B cell (primary cell): ENCODE results near the gene AVEN. TPM values are rescaled to one million over a fixed set of nuclear protein-coding genes. Genes with fewer than 3 reads are reported as not detected.

Source experiments
- ATAC-seq: fragments of 200-7000 bp; cut with Tn5 transposase; one replicate; pipeline ENCODE4 v1.10.0; 2021; ENCODE audit warnings: low read depth, mild to moderate bottlenecking, moderate number of reproducible peaks, moderate library complexity
- CTCF ChIA-PET: fragments of 350-600 bp; sonication (Branson Sonifier 250); formaldehyde crosslinking; loops from one replicate; lab custom pipeline; 2021; ENCODE audit warnings: antibody characterized with exemption, inconsistent platforms; lab: Charles Lee
- POLR2A ChIA-PET: fragments of 350-600 bp; sonication (Branson Sonifier 250); formaldehyde crosslinking; loops from one replicate; lab custom pipeline; 2021; ENCODE audit warnings: antibody characterized with exemption; lab: Charles Lee
- DNase-seq: peaks from one replicate; pipeline ENCODE4 v3.0.0; 2013
- H2AFZ ChIP-seq: 2 replicates; pipeline ENCODE4 v1.6.1; 2012; ENCODE audit warnings: mild to moderate bottlenecking, low read depth, low read length; ENCODE audit not compliant: insufficient read depth, poor library complexity, severe bottlenecking
- H3K27ac ChIP-seq, 2 donors: 1 replicate in 1 of 2; 2 replicates in 1 of 2; pipeline ENCODE4 v1.5.1; 2012 to 2013; ENCODE audit warnings: low read length in 2 of 2, mild to moderate bottlenecking in 2 of 2, moderate library complexity in 1 of 2
- H3K27me3 ChIP-seq, 4 experiments: fragments of 200-600 bp in 1 of 4; sonication (generic) in 1 of 4; replicated peaks in 1 of 4; 1 replicate in 2 of 4; 2 replicates in 2 of 4; pipeline versions ENCODE4 v1.6.1 to v1.7.0; 2013 to 2016; ENCODE audit warnings: low read length in 3 of 4, mild to moderate bottlenecking in 2 of 4, mixed read lengths in 1 of 4, moderate library complexity in 1 of 4; ENCODE audit not compliant: insufficient read depth in 4 of 4, control insufficient read depth in 3 of 4; ENCODE audit errors: control extremely low read depth in 1 of 4
- H3K36me3 ChIP-seq, 2 experiments: replicated peaks in 1 of 2; 1 replicate in 1 of 2; 2 replicates in 1 of 2; pipeline versions ENCODE4 v1.6.1 to v1.7.1; 2013; ENCODE audit warnings: low read length in 1 of 2; ENCODE audit not compliant: insufficient read depth in 2 of 2, control insufficient read depth in 1 of 2; ENCODE audit errors: control extremely low read depth in 1 of 2, extremely low read depth in 1 of 2
- H3K4me1 ChIP-seq, 2 donors: fragments of 200-600 bp in 1 of 2; sonication (generic) in 1 of 2; 1 replicate in 1 of 2; 2 replicates in 1 of 2; pipeline versions ENCODE4 v1.5.1 to v1.6.1; 2013 to 2017; ENCODE audit warnings: low read length in 2 of 2; ENCODE audit not compliant: control insufficient read depth in 2 of 2, insufficient read depth in 2 of 2
- H3K4me2 ChIP-seq: replicated peaks from 2 replicates; pipeline ENCODE3; 2012; ENCODE audit warnings: mild to moderate bottlenecking, low read depth, low read length; ENCODE audit not compliant: poor library complexity, severe bottlenecking
- H3K4me3 ChIP-seq, 5 experiments: fragments of 200-600 bp in 1 of 5; sonication (generic) in 1 of 5; 1 replicate in 3 of 5; 2 replicates in 2 of 5; pipeline versions ENCODE4 v1.5.1 to v1.7.0; 2011 to 2016; ENCODE audit warnings: low read length in 4 of 5, mild to moderate bottlenecking in 4 of 5, low read depth in 2 of 5, control low read depth in 1 of 5, moderate library complexity in 1 of 5; ENCODE audit not compliant: insufficient read depth in 1 of 5; ENCODE audit errors: control extremely low read depth in 1 of 5, extremely low read depth in 1 of 5
- H3K79me2 ChIP-seq: fragments of 200-600 bp; sonication (generic); one replicate; pipeline ENCODE4 v1.6.0; 2016; ENCODE audit warnings: low read length; ENCODE audit not compliant: control insufficient read depth, insufficient read depth
- H3K9ac ChIP-seq: fragments of 200-600 bp; sonication (generic); 2 replicates; pipeline ENCODE4 v1.6.1; 2017; ENCODE audit warnings: mild to moderate bottlenecking, low read length, moderate library complexity
- H3K9me3 ChIP-seq, 3 donors: one replicate each; pipeline versions ENCODE4 v1.6.1 to v1.7.1; 2013; ENCODE audit warnings: low read length in 2 of 3; ENCODE audit not compliant: control insufficient read depth in 2 of 3, insufficient read depth in 1 of 3; ENCODE audit errors: control extremely low read depth in 1 of 3
- H4K20me1 ChIP-seq: 2 replicates; pipeline ENCODE4 v1.6.0; 2012; ENCODE audit warnings: mild to moderate bottlenecking, low read length; ENCODE audit not compliant: insufficient read depth, control insufficient read depth, poor library complexity, severe bottlenecking
- H3K27ac Mint-ChIP-seq: one replicate; pipeline ENCODE4 v1.8.0; 2021; ENCODE audit warnings: mixed read lengths
- H3K27me3 Mint-ChIP-seq: one replicate; pipeline ENCODE4 v1.8.0; 2021; ENCODE audit warnings: mixed read lengths
- H3K4me1 Mint-ChIP-seq: one replicate; pipeline ENCODE4 v1.8.0; 2021; ENCODE audit warnings: mixed read lengths
- H3K4me3 Mint-ChIP-seq: one replicate; pipeline ENCODE4 v1.8.0; 2021; ENCODE audit warnings: mixed read lengths
- H3K9me3 Mint-ChIP-seq: one replicate; pipeline ENCODE4 v1.8.0; 2022; ENCODE audit warnings: mixed read lengths; ENCODE audit not compliant: insufficient read depth
- CTCF ChIP-seq: fragments of 200-600 bp; IDR thresholded peaks from one replicate; pipeline ENCODE4 v1.8.0; 2022; ENCODE audit warnings: antibody characterized with exemption, mild to moderate bottlenecking
- EZH2 ChIP-seq: IDR thresholded peaks from 2 replicates; pipeline ENCODE4 v1.6.1; 2012; ENCODE audit warnings: borderline replicate concordance, low read depth, mild to moderate bottlenecking, moderate library complexity, low read length; ENCODE audit not compliant: insufficient read depth, poor library complexity, severe bottlenecking
- WGBS: methylation state at CpG from one replicate; pipeline ENCODE4 v1.1.5; 2013; ENCODE audit warnings: missing lambda C conversion rate; ENCODE audit not compliant: insufficient coverage; 5-methylcytosine and 5-hydroxymethylcytosine counted together
- intact Hi-C: fragments of 100-400 bp; cut with micrococcal nuclease; formaldehyde crosslinking; loops from one replicate; pipeline ENCODE4 v1.10.0; 2022
- polyA plus RNA-seq: library from polyadenylated mRNA; depleted of rRNA; stranded (reverse); fragments of >200 nt; gene quantifications from 2 replicates; pipeline ENCODE4 v1.2.3, GENCODE V29; 2012
- total RNA-seq, 2 donors: library from RNA; stranded (reverse); fragments of 120-200 nt in 1 of 2; gene quantifications; 1 replicate in 1 of 2; 2 replicates in 1 of 2; pipeline versions ENCODE4 v1.2.3 to v1.2.4, GENCODE V29; 2013 to 2022

The AVEN gene
- total and polyA plus RNA-seq, 2 donors (not counting 1 experiment from before 2014, with no cell fraction given) = 1.8 to 8.2 TPM

DNA sequence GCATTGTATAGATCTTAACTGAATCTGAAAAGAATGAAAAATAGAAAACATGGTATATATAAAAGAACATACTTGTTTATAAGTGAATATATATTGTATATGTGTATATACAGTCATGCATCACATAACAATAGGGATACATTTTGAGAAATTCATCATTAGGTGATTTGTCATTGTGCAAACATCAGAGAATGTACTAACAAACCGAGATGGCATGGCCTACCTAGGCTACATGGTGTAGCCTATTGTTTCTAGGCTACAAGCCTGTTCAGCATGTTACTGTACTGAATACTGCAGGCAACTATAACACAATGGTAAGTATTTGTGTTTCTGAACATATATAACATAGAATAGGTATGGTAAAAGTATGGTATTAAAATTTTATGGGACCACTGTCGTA, 135.3 kb downstream of the AVEN start:
- no peak overlapping the region for H3K27ac Mint-ChIP-seq
- no peaks in the 10 kb centered on the region for H4K20me1 ChIP-seq
- intact Hi-C loops = no loop called here
- H3K4me3 Mint-ChIP-seq = no peak overlapping the region
- no peak overlapping the region for H2AFZ ChIP-seq
- no peaks in the 10 kb centered on the region for H3K36me3 ChIP-seq
- ATAC-seq = no peak
- WGBS = 100% methylated on average over 1 of the region's 2 CpGs
- no peaks in the 10 kb centered on the region for H3K27me3 ChIP-seq
- DNase-seq = no peak
- no peak overlapping the region for H3K27ac ChIP-seq
- no peak overlapping the region for H3K9ac ChIP-seq
- no peaks in the 10 kb centered on the region for H3K9me3 ChIP-seq
- H3K4me1 ChIP-seq = no peaks in the 10 kb centered on the region
- peaks cover 5% of the 10 kb centered on the region for H3K4me1 Mint-ChIP-seq
- H3K4me2 ChIP-seq = no peak overlapping the region
- H3K79me2 ChIP-seq = no peaks in the 10 kb centered on the region
- H3K9me3 Mint-ChIP-seq = no peaks in the 10 kb centered on the region
- TF ChIP-seq CTCF = no peak
- TF ChIP-seq EZH2 = no peak
- POLR2A ChIA-PET = no interaction called here
- no peaks in the 10 kb centered on the region for H3K27me3 Mint-ChIP-seq
- CTCF ChIA-PET = no interaction called here
- H3K4me3 ChIP-seq = no peak overlapping the region

DNA sequence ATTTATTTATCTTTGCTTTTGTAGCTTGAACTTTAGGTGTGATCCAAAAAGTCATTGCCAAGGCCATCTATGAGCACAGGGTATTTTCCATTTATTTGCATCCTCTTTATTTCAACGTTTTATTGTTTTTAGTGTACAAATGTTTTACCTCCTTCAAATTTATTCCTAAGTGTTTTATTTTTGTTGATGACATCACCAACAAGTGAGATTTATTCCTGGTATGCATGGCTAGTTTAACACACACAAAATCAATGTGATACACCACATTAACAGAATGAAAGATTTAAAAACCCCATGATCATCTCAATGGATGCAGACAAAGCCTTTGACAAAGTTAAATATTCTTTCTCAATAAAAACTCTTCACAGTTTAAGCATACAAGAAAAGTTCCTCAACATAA, 137.0 kb downstream of the AVEN start:
- Histone ChIP-seq H3K9ac (no peak overlapping the region), H3K79me2 (no peaks in the 10 kb centered on the region), H3K27ac (no peak overlapping the region), H3K9me3 (no peaks in the 10 kb centered on the region), H3K36me3 (no peaks in the 10 kb centered on the region), H3K4me1 (no peaks in the 10 kb centered on the region), H3K4me3 (no peak overlapping the region), H4K20me1 (no peaks in the 10 kb centered on the region), H3K27me3 (no peaks in the 10 kb centered on the region), H3K4me2 (no peak overlapping the region), H2AFZ (no peak overlapping the region)
- intact Hi-C loops = no loop called here
- DNase-seq (no peak), ATAC-seq (no peak)
- no peak overlapping the region for H3K4me3 Mint-ChIP-seq
- ChIA-PET CTCF (no interaction called here), POLR2A (no interaction called here)
- TF ChIP-seq CTCF (no peak), EZH2 (no peak)
- no peak overlapping the region for H3K27ac Mint-ChIP-seq
- H3K9me3 Mint-ChIP-seq = no peaks in the 10 kb centered on the region
- no CpG with 5 or more reads among the region's 1 CpG for WGBS
- peaks cover 10% of the 10 kb centered on the region for H3K4me1 Mint-ChIP-seq
- H3K27me3 Mint-ChIP-seq = no peaks in the 10 kb centered on the region
